K562 (cell line): ENCODE measurements around the gene PMM1. TPM values are rescaled to one million over a fixed set of nuclear protein-coding genes. Genes with fewer than 3 reads are reported as not detected.

Source experiments
- C11orf30 ChIP-seq: fragments of 450-650 bp; IDR thresholded peaks from 2 replicates; pipeline ENCODE4 v1.6.1; 2016; ENCODE audit warnings: low read depth, mild to moderate bottlenecking
- CBFA2T3 ChIP-seq: fragments of 450-650 bp; IDR thresholded peaks from 2 replicates; pipeline ENCODE4 v1.6.1; 2017
- CBX1 ChIP-seq: sonication (generic); IDR thresholded peaks from 2 replicates; pipeline ENCODE4 v1.6.1; 2016; ENCODE audit warnings: antibody characterized with exemption, low read depth, mild to moderate bottlenecking
- DACH1 ChIP-seq: fragments of 450-650 bp; IDR thresholded peaks from 2 replicates; pipeline ENCODE4 v1.6.1; 2018; ENCODE audit not compliant: partially characterized antibody
- E2F8 ChIP-seq: fragments of 450-650 bp; IDR thresholded peaks from 2 replicates; pipeline ENCODE4 v1.7.1; 2018; ENCODE audit warnings: mild to moderate bottlenecking, low read depth; ENCODE audit not compliant: partially characterized antibody
- FOSL1 ChIP-seq: fragments of 200-800 bp; sonication (Bioruptor generic); conservative IDR thresholded peaks from 2 replicates; pipeline ENCODE4 v1.6.1; 2016; ENCODE audit warnings: missing genetic modification characterization, missing compliant biosample characterization
- GTF2F1 ChIP-seq: IDR thresholded peaks from 2 replicates; pipeline ENCODE4 v1.6.1; 2011; ENCODE audit warnings: low read depth, low read length, improper control_type of control experiment
- HMGN3 ChIP-seq: IDR thresholded peaks from 2 replicates; pipeline ENCODE4 v1.6.1; 2011; ENCODE audit warnings: borderline replicate concordance, low read depth, mild to moderate bottlenecking, mixed read lengths, low read length; ENCODE audit not compliant: insufficient read length; ENCODE audit errors: extremely low read depth
- HNRNPH1 ChIP-seq: fragments of 200-400 bp; formaldehyde crosslinking; optimal IDR thresholded peaks from 2 replicates; pipeline ENCODE3; 2017; ENCODE audit warnings: low read depth, mild to moderate bottlenecking, low read length, moderate library complexity
- RAD21 ChIP-seq, 2 experiments: fragments of 250-450 bp in 1 of 2; fragments of 450-650 bp in 1 of 2; sonication (Bioruptor Pico) in 1 of 2; formaldehyde crosslinking in 1 of 2; IDR thresholded peaks in 1 of 2; conservative IDR thresholded peaks in 1 of 2; 2 replicates each; pipeline versions ENCODE4 v1.4.0 to v1.8.0; 2020 to 2022; ENCODE audit warnings: mild to moderate bottlenecking in 2 of 2, moderate library complexity in 1 of 2
- RFX5 ChIP-seq: IDR thresholded peaks from 2 replicates; pipeline ENCODE4 v1.6.1; 2011; ENCODE audit warnings: low read depth, mild to moderate bottlenecking, improper control_type of control experiment, low read length
- SPI1 ChIP-seq: IDR thresholded peaks from 2 replicates; pipeline ENCODE4 v1.6.1; 2011; ENCODE audit warnings: low read depth, low read length, control low read depth, borderline replicate concordance
- SRSF3 ChIP-seq: fragments of 200-400 bp; formaldehyde crosslinking; IDR thresholded peaks from 2 replicates; pipeline ENCODE4 v1.6.1; 2016; ENCODE audit warnings: mild to moderate bottlenecking, low read length, moderate library complexity; ENCODE audit not compliant: insufficient read depth
- ZNF197 ChIP-seq: fragments of 200-800 bp; sonication (Bioruptor generic); IDR thresholded peaks from 2 replicates; pipeline ENCODE4 v1.6.1; 2016; ENCODE audit warnings: low read depth, missing genetic modification characterization, missing compliant biosample characterization
- polyA plus RNA-seq, 8 experiments: library from polyadenylated mRNA; depleted of rRNA in 4 of 8; stranded (reverse) in 5 of 8; unstranded in 3 of 8; fragments of >200 nt; fragmentation: Nextera tagmentation in 2 of 8; fragmentation: Illumina TruSeq in 1 of 8; extraction: Ambion mirVana in 2 of 8; extraction: Trizol in 1 of 8; gene quantifications; 2 replicates each; pipeline versions ENCODE4 v1.2.1 to v1.2.3, GENCODE V29; 2011 to 2014; ENCODE audit warnings: inconsistent platforms in 1 of 8, missing spikeins in 1 of 8
- total RNA-seq, 7 experiments: library from RNA; depleted of rRNA in 6 of 7; stranded (reverse); fragments of >200 nt in 6 of 7; fragmentation: Illumina TruSeq in 2 of 7; extraction: Trizol in 2 of 7; gene quantifications; 2 replicates each; pipeline versions ENCODE4 v1.2.1 to v1.2.3, GENCODE V29; 2011 to 2021; ENCODE audit warnings: low replicate concordance in 1 of 7
- TF ChIP-seq, protein P1 (sequence below): sonication (generic); formaldehyde crosslinking; IDR thresholded peaks from 2 replicates; pipeline ENCODE4 v1.8.0; 2022; ENCODE audit warnings: mild to moderate bottlenecking, missing genetic modification reagents
- TF ChIP-seq, protein P2 (sequence below), 2 experiments: fragments of 150-350 bp in 1 of 2; IDR thresholded peaks; 2 replicates each; pipeline ENCODE4 v1.6.1; 2012 to 2016; ENCODE audit warnings: low read depth in 2 of 2, low read length in 2 of 2, mild to moderate bottlenecking in 1 of 2, moderate library complexity in 1 of 2
- TF ChIP-seq, protein P3 (sequence below): sonication (generic); formaldehyde crosslinking; IDR thresholded peaks from 2 replicates; pipeline ENCODE4 v1.8.1; 2023; ENCODE audit warnings: mild to moderate bottlenecking, missing genetic modification reagents
- TF ChIP-seq, protein P4 (sequence below): sonication (generic); formaldehyde crosslinking; IDR thresholded peaks from 2 replicates; pipeline ENCODE4 v1.8.0; 2022; ENCODE audit warnings: mild to moderate bottlenecking, missing genetic modification reagents

PMM1 gene
- total and polyA plus RNA-seq, 9 of the 15 experiments (the other 6 are each of a cell fraction or from before 2014, with no cell fraction given) = 10.2 to 31.7 (median 20.3) TPM

GRCh38 chr22:41598081-41598480 lies 8.4 kb upstream of the PMM1 start (continued):
- no peak for TF ChIP-seq ZNF197 (CRISPR knock-in tag)
- no peak for TF ChIP-seq HNRNPH1
- no peak for TF ChIP-seq CBFA2T3
- TF ChIP-seq SRSF3 = no peak
- TF ChIP-seq GTF2F1 = no peak
- TF ChIP-seq, protein P1, sequence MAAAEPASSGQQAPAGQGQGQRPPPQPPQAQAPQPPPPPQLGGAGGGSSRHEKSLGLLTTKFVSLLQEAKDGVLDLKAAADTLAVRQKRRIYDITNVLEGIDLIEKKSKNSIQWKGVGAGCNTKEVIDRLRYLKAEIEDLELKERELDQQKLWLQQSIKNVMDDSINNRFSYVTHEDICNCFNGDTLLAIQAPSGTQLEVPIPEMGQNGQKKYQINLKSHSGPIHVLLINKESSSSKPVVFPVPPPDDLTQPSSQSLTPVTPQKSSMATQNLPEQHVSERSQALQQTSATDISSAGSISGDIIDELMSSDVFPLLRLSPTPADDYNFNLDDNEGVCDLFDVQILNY = no peak
- TF ChIP-seq E2F8 = no peak
- TF ChIP-seq RAD21 (CRISPR knock-in tag; conservative IDR thresholded peaks at IDR 0.05 in 1 of 2, IDR thresholded peaks at IDR 0.05 in 1 of 2) = no peak
- TF ChIP-seq HMGN3 = no peak
- TF ChIP-seq, protein P2, sequence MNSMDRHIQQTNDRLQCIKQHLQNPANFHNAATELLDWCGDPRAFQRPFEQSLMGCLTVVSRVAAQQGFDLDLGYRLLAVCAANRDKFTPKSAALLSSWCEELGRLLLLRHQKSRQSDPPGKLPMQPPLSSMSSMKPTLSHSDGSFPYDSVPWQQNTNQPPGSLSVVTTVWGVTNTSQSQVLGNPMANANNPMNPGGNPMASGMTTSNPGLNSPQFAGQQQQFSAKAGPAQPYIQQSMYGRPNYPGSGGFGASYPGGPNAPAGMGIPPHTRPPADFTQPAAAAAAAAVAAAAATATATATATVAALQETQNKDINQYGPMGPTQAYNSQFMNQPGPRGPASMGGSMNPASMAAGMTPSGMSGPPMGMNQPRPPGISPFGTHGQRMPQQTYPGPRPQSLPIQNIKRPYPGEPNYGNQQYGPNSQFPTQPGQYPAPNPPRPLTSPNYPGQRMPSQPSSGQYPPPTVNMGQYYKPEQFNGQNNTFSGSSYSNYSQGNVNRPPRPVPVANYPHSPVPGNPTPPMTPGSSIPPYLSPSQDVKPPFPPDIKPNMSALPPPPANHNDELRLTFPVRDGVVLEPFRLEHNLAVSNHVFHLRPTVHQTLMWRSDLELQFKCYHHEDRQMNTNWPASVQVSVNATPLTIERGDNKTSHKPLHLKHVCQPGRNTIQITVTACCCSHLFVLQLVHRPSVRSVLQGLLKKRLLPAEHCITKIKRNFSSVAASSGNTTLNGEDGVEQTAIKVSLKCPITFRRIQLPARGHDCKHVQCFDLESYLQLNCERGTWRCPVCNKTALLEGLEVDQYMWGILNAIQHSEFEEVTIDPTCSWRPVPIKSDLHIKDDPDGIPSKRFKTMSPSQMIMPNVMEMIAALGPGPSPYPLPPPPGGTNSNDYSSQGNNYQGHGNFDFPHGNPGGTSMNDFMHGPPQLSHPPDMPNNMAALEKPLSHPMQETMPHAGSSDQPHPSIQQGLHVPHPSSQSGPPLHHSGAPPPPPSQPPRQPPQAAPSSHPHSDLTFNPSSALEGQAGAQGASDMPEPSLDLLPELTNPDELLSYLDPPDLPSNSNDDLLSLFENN (IDR thresholded peaks at IDR 0.05; ENCODE audit: low read depth in 2 of 2, low read length in 2 of 2) = no peak
- peak; percentile 64 for TF ChIP-seq FOSL1
- no peak for TF ChIP-seq CBX1
- TF ChIP-seq DACH1 = no peak
- TF ChIP-seq, protein P3, sequence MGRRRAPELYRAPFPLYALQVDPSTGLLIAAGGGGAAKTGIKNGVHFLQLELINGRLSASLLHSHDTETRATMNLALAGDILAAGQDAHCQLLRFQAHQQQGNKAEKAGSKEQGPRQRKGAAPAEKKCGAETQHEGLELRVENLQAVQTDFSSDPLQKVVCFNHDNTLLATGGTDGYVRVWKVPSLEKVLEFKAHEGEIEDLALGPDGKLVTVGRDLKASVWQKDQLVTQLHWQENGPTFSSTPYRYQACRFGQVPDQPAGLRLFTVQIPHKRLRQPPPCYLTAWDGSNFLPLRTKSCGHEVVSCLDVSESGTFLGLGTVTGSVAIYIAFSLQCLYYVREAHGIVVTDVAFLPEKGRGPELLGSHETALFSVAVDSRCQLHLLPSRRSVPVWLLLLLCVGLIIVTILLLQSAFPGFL (CRISPR knock-in tag) = no peak
- TF ChIP-seq, protein P4, sequence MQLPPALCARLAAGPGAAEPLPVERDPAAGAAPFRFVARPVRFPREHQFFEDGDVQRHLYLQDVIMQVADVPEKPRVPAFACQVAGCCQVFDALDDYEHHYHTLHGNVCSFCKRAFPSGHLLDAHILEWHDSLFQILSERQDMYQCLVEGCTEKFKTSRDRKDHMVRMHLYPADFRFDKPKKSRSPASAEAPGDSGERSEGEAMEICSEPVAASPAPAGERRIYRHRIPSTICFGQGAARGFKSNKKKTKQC (CRISPR knock-in tag) = no peak
- no peak for TF ChIP-seq SPI1
- TF ChIP-seq RFX5 = no peak
- no peak for TF ChIP-seq C11orf30
